HEK293 (cell line): ENCODE results near the gene TNFAIP1.

Source experiments
- TCF7L2 ChIP-seq: IDR thresholded peaks from 2 replicates; pipeline ENCODE4 v1.6.1; 2011; ENCODE audit warnings: low read depth, mild to moderate bottlenecking, inconsistent platforms, low read length, moderate library complexity, borderline replicate concordance
- ZNF366 ChIP-seq: fragments of 450-650 bp; formaldehyde crosslinking; conservative IDR thresholded peaks from 2 replicates; pipeline ENCODE4 v1.5.1; 2016; ENCODE audit warnings: missing biosample characterization, missing genetic modification characterization
- TF ChIP-seq, protein P1 (sequence below): fragments of 450-650 bp; formaldehyde crosslinking; IDR thresholded peaks from 2 replicates; pipeline ENCODE4 v1.5.1; 2016; ENCODE audit warnings: missing biosample characterization, missing genetic modification characterization

- TF ChIP-seq ZNF366 (tag by site-specific recombination) (no peak), TCF7L2 (no peak)
- TF ChIP-seq, protein P1, sequence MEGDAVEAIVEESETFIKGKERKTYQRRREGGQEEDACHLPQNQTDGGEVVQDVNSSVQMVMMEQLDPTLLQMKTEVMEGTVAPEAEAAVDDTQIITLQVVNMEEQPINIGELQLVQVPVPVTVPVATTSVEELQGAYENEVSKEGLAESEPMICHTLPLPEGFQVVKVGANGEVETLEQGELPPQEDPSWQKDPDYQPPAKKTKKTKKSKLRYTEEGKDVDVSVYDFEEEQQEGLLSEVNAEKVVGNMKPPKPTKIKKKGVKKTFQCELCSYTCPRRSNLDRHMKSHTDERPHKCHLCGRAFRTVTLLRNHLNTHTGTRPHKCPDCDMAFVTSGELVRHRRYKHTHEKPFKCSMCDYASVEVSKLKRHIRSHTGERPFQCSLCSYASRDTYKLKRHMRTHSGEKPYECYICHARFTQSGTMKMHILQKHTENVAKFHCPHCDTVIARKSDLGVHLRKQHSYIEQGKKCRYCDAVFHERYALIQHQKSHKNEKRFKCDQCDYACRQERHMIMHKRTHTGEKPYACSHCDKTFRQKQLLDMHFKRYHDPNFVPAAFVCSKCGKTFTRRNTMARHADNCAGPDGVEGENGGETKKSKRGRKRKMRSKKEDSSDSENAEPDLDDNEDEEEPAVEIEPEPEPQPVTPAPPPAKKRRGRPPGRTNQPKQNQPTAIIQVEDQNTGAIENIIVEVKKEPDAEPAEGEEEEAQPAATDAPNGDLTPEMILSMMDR, result no peak
Measured at GRCh38 chr17:28363186-28363585, 27.6 kb downstream of the TNFAIP1 start.
